ENCODE measurements around the gene DPP9.

The DPP9 gene

GRCh38 chr19:4709440-4710280 lies 14.0 kb downstream of the DPP9 start:
- DNase-seq (ENCODE audit: low spot score), result no peak

GRCh38 chr19:4707956-4708650 lies 15.5 kb downstream of the DPP9 start:
- no peak for DNase-seq (ENCODE audit: low spot score)

GRCh38 chr19:4707322-4707721 lies 16.3 kb downstream of the DPP9 start:
- DNase-seq (ENCODE audit: low spot score), result no peak

GRCh38 chr19:4705413-4706131 lies 18.1 kb downstream of the DPP9 start:
- DNase-seq (ENCODE audit: low spot score), result no peak

GRCh38 chr19:4704317-4704673 lies 19.3 kb downstream of the DPP9 start:
- DNase-seq (ENCODE audit: low spot score), result no peak

GRCh38 chr19:4703671-4704316 lies 19.8 kb downstream of the DPP9 start:
- no peak for DNase-seq (ENCODE audit: low spot score)

GRCh38 chr19:4702764-4703163 lies 20.9 kb downstream of the DPP9 start:
- DNase-seq (ENCODE audit: low spot score), result no peak

- no peak for DNase-seq (ENCODE audit: low spot score)
Observed at GRCh38 chr19:4701557-4701956, 22.1 kb downstream of the DPP9 start.

GRCh38 chr19:4700693-4700970 lies 23.0 kb downstream of the DPP9 start:
- no peak for DNase-seq (ENCODE audit: low spot score)

GRCh38 chr19:4699826-4700692 lies 23.6 kb downstream of the DPP9 start:
- no peak for DNase-seq (ENCODE audit: low spot score)

- DNase-seq (ENCODE audit: low spot score), result no peak
Observed at GRCh38 chr19:4697304-4697703, 26.3 kb downstream of the DPP9 start.

- no peak for DNase-seq (ENCODE audit: low spot score)
Observed at GRCh38 chr19:4695224-4695731, 28.4 kb downstream of the DPP9 start.

GRCh38 chr19:4694211-4694987 lies 29.2 kb downstream of the DPP9 start:
- no peak for DNase-seq (ENCODE audit: low spot score)

GRCh38 chr19:4693471-4694121 lies 30.0 kb downstream of the DPP9 start:
- DNase-seq (ENCODE audit: low spot score), result no peak

GRCh38 chr19:4693078-4693350 lies 30.6 kb downstream of the DPP9 start:
- DNase-seq (ENCODE audit: low spot score), result no peak

- no peak for DNase-seq (ENCODE audit: low spot score)
Observed at GRCh38 chr19:4692251-4693077, 31.2 kb downstream of the DPP9 start.

- DNase-seq (ENCODE audit: low spot score), result no peak
Observed at GRCh38 chr19:4691373-4691772, 32.3 kb downstream of the DPP9 start.

- no peak for DNase-seq (ENCODE audit: low spot score)
Observed at GRCh38 chr19:4690361-4690760, 33.3 kb downstream of the DPP9 start.

GRCh38 chr19:4689403-4689802 lies 34.2 kb downstream of the DPP9 start:
- no peak for DNase-seq (ENCODE audit: low spot score)

- DNase-seq (ENCODE audit: low spot score), result no peak
Observed at GRCh38 chr19:4688587-4688986, 35.1 kb downstream of the DPP9 start.

All from SW480 (cell line).